Heart right ventricle (tissue), 16 donors: ENCODE measurements around the gene SDK2. TPM values are rescaled to one million over a fixed set of nuclear protein-coding genes. Genes with fewer than 3 reads are reported as not detected.

Experiments
- ATAC-seq, 8 donors: fragments of 200-7000 bp; cut with Tn5 transposase; one replicate each; pipeline ENCODE4 v1.9.1; 2020; ENCODE audit warnings: mild to moderate bottlenecking in 8 of 8, moderate library complexity in 8 of 8, moderate number of reproducible peaks in 1 of 8
- DNase-seq, 2 donors: peaks; one replicate each; pipeline ENCODE4 v3.0.0-alpha.2; 2020
- H3K27ac ChIP-seq, 10 donors: fragments of 200-600 bp; sonication (generic) in 2 of 10; one replicate each; pipeline versions ENCODE4 v1.5.0 to v1.8.0; 2020 to 2022; ENCODE audit warnings: mild to moderate bottlenecking in 3 of 10
- H3K27me3 ChIP-seq, 7 donors: fragments of 200-600 bp; one replicate each; pipeline ENCODE4 v1.8.0; 2021 to 2022; ENCODE audit warnings: mild to moderate bottlenecking in 2 of 7
- H3K36me3 ChIP-seq, 9 donors: fragments of 200-600 bp; sonication (generic) in 1 of 9; one replicate each; pipeline versions ENCODE4 v1.5.0 to v1.8.0; 2020 to 2022; ENCODE audit warnings: mild to moderate bottlenecking in 2 of 9
- H3K4me1 ChIP-seq, 9 donors: fragments of 200-600 bp; sonication (generic) in 1 of 9; one replicate each; pipeline versions ENCODE4 v1.5.0 to v1.8.0; 2020 to 2022; ENCODE audit warnings: mild to moderate bottlenecking in 4 of 9
- H3K4me3 ChIP-seq, 10 donors: fragments of 200-600 bp; sonication (generic) in 2 of 10; one replicate each; pipeline versions ENCODE4 v1.5.0 to v1.8.0; 2020 to 2022; ENCODE audit warnings: mild to moderate bottlenecking in 7 of 10, moderate library complexity in 2 of 10
- H3K9me3 ChIP-seq, 11 donors: fragments of 200-600 bp in 10 of 11; sonication (generic) in 2 of 11; one replicate each; pipeline versions ENCODE4 v1.5.0 to v1.8.0; 2013 to 2022; ENCODE audit warnings: mild to moderate bottlenecking in 2 of 11, control low read depth in 1 of 11, moderate library complexity in 1 of 11
- WGBS, 2 donors: extraction: QIAGEN DNeasy Blood & Tissue Kit; methylation state at CpG; one replicate each; pipeline ENCODE4 v1.1.7; 2013; ENCODE audit warnings: inconsistent platforms in 1 of 2; 5-methylcytosine and 5-hydroxymethylcytosine counted together
- intact Hi-C, 10 donors: fragments of 100-400 bp; cut with DNase I; formaldehyde crosslinking; loops; one replicate each; pipeline versions ENCODE4 v1.11.1 to v1.14.2; 2022
- polyA plus RNA-seq, 2 donors: library from polyadenylated mRNA; stranded (reverse); fragments of 200-250 nt; gene quantifications; one replicate each; pipeline ENCODE4 v1.2.3, GENCODE V29; 2013
- total RNA-seq, 10 donors: library from RNA; stranded (reverse); fragmentation: NEBNext Ultra II Directional in 3 of 10; extraction: Animal tissue kit (Norgen Biotek cat#: 25700) in 3 of 10; gene quantifications; one replicate each; pipeline versions ENCODE4 v1.2.1 to v1.2.4, GENCODE V29; 2021 to 2023
- TF ChIP-seq, protein P1 (sequence below), 9 donors: fragments of 200-600 bp; sonication (generic) in 2 of 9; IDR thresholded peaks; one replicate each; pipeline versions ENCODE4 v1.5.0 to v1.8.0; 2021 to 2022; ENCODE audit warnings: antibody characterized with exemption in 9 of 9, mild to moderate bottlenecking in 5 of 9, moderate library complexity in 1 of 9
- donor health status: Arrhythmogenic right ventricular cardiomyopathy.
- donor health status: ischemic (EF 13 %, LVEDD 7.1; RV severe dilation, severe dysfunction).
- donor health status: healthy with polysubstance abuse.
- donor health status: DM: no; HTN: yes; CAD: no.
- donor health status: DM: no; HTN: no; CAD: no.
- donor health status: ischemic (EF 25% LVEDD 6.9; RV normal size, moderate dysfunction).
- donor health status: ischemic (EF 25% LVEDD 5.7; RV mildly dilated, moderate dysfunction).
- donor health status: healthy.
- donor health status: DM: yes; HTN: yes; CAD: no.
- donor health status: Ischemic cardiomyopathy.
- donor health status: ischemic (EF 35%, LVEDD 5.7; RV mildly dilated, moderate dysfunction).
- donor health status: nonischemic (EF 11% LVEDD 7.7; RV severe dilation, severe dysfunction).
- donor health status: DM: yes; HTN: yes; CAD: no.
- donor health status: PGD.
- donor health status: ischemic (EF 29% LVEDD 5.4; RV normal size, mild dysfunction).
- donor health status: nonischemic (EF 23%, LVEDD 6.1; RV moderate dilation, normal function).

The SDK2 gene
- total and polyA plus RNA-seq, 12 donors: 0.44 to 4.2 (median 1.9) TPM

- ATAC-seq: peak; percentile 24 to 81 (median 49)
- no peaks in the 10 kb centered on the region for H3K9me3 ChIP-seq
- TF ChIP-seq, protein P1, sequence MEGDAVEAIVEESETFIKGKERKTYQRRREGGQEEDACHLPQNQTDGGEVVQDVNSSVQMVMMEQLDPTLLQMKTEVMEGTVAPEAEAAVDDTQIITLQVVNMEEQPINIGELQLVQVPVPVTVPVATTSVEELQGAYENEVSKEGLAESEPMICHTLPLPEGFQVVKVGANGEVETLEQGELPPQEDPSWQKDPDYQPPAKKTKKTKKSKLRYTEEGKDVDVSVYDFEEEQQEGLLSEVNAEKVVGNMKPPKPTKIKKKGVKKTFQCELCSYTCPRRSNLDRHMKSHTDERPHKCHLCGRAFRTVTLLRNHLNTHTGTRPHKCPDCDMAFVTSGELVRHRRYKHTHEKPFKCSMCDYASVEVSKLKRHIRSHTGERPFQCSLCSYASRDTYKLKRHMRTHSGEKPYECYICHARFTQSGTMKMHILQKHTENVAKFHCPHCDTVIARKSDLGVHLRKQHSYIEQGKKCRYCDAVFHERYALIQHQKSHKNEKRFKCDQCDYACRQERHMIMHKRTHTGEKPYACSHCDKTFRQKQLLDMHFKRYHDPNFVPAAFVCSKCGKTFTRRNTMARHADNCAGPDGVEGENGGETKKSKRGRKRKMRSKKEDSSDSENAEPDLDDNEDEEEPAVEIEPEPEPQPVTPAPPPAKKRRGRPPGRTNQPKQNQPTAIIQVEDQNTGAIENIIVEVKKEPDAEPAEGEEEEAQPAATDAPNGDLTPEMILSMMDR (IDR thresholded peaks at IDR 0.05): no peak
- peak; percentile 70 to 78 for DNase-seq
- no peak overlapping the region for H3K4me3 ChIP-seq
- WGBS, 2 donors: 35 to 49% methylated on average over 19 of the region's 19 CpGs
- no peaks in the 10 kb centered on the region for H3K27me3 ChIP-seq
- H3K4me1 ChIP-seq: peaks cover 61 to 100% (median 96%) of the 10 kb centered on the region in 9 donors
- H3K27ac ChIP-seq: peak overlapping the region; percentile 47 to 98 (median 94)
- peaks cover 0 to 30% (median 20%) of the 10 kb centered on the region in 9 donors for H3K36me3 ChIP-seq
- intact Hi-C loops: loop anchor here in 1 of 10 donors (1.0 kb wide), 1 partner anchor 17 kb away; no protein-coding TSS in a partner anchor
Measured at GRCh38 chr17:73288534-73289302, 355.5 kb downstream of the SDK2 start.

DNA sequence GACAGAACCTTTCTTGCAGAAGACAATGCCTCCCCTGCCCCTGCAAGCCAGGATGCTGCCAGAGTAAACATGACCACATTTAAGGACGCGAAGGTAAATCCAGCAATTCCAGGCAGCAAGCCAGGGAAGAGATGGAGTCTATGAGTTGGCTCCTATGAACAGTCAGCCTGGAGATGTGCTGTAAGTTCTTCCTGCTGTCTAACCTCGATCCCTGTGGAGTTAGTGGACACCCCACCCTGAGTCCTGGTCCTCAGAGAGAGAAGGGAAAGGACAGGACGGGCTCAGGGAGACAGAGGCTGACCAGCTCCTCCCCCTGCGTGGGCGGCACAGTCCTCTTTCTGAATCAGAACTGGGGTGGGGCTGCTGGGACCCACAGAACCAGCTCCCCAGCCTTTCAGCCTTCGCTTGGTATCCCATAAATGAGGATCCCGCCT is 357.4 kb downstream of the SDK2 start:
- WGBS, 2 donors: 54 to 65% methylated on average over 8 of the region's 8 CpGs
- intact Hi-C loops: no loop called here
- Histone ChIP-seq H3K4me3 (no peak overlapping the region), H3K36me3 (peaks cover 0 to 45% (median 20%) of the 10 kb centered on the region in 9 donors), H3K9me3 (no peaks in the 10 kb centered on the region), H3K27me3 (no peaks in the 10 kb centered on the region), H3K27ac (peak overlapping the region in 9 of 10 donors; percentile 8 to 97 (median 39)), H3K4me1 (peaks cover 45 to 95% (median 85%) of the 10 kb centered on the region in 9 donors)
- TF ChIP-seq, protein P1 (IDR thresholded peaks at IDR 0.05): no peak
- no peak for DNase-seq
- ATAC-seq: no peak

DNA sequence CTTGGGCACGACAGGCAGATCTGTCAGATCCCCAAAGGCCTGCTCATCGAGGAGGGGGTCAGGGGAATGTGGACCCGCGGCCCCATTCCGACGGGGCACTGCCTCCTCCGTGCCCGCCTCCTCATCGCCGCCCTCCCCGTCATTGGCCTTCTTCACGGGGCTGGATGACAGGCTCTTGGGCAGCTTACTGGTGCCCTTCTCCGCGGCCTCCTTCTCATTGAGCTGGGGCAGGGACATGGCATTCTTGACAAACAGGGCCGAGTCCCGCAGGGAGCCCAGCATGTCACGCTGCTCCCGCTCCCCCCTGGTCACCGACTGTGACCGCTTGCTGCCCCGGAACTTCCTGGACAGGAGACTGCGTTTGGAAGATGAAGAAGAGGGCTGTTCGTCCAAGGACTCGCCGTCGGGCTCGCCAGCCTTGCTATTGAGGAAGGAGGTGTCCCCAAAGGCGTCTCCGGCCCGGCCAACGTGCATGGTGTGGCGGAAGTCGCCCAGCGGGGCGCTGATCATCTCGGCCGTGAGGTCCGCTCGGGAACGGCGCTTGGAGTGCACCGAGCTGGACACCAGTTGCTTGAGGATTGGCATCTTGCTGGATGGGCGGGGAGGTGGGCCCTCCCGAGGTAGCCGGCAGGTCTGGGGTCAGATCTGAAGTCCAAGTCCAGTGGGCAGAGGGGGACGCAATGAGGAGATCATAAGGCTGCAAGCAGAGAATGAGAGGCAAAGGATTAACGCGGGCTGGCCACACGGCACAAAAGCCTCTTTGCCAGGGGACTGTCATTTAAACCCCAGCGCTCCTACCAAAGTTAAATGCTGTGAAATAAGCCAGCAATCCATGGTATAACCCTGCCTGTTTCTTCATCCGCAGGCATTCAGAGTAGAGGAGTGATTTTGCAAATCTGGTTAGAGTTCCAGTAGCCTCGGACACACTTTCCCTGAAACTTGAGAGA is 358.1 kb downstream of the SDK2 start:
- ATAC-seq: no peak
- Histone ChIP-seq H3K4me1 (peaks cover 38 to 91% (median 78%) of the 10 kb centered on the region in 9 donors), H3K9me3 (no peaks in the 10 kb centered on the region)

More for the DNA sequence above, 358.1 kb downstream of the SDK2 start:
- H3K27me3 ChIP-seq: no peaks in the 10 kb centered on the region
- H3K4me3 ChIP-seq: no peak overlapping the region
- H3K27ac ChIP-seq: peak overlapping the region in 9 of 10 donors; percentile 8 to 97 (median 39)
- H3K36me3 ChIP-seq: peaks cover 0 to 48% (median 20%) of the 10 kb centered on the region in 9 donors
- WGBS, 2 donors: 79 to 88% methylated on average over 52 of the region's 52 CpGs
- intact Hi-C loops: no loop called here
- no peak for DNase-seq
- TF ChIP-seq, protein P1 (IDR thresholded peaks at IDR 0.05): no peak
